GM12878 (cell line): ENCODE measurements around the gene FAM187B. TPM values are rescaled to one million over a fixed set of nuclear protein-coding genes. Genes with fewer than 3 reads are reported as not detected.

Experiments used
- BACH1 ChIP-seq: fragments of 450-650 bp; IDR thresholded peaks from 2 replicates; pipeline ENCODE4 v1.6.1; 2017; ENCODE audit warnings: mild to moderate bottlenecking, borderline replicate concordance
- BMI1 ChIP-seq: fragments of 450-650 bp; IDR thresholded peaks from 2 replicates; pipeline ENCODE4 v1.6.1; 2016; ENCODE audit warnings: mild to moderate bottlenecking, moderate library complexity, borderline replicate concordance
- BRCA1 ChIP-seq: IDR thresholded peaks from 2 replicates; pipeline ENCODE4 v1.6.1; 2011; ENCODE audit warnings: low read depth, low read length, improper control_type of control experiment
- CHD4 ChIP-seq: fragments of 200-600 bp; sonication (generic); IDR thresholded peaks from 2 replicates; pipeline ENCODE4 v1.6.1; 2016; ENCODE audit warnings: mild to moderate bottlenecking
- CREM ChIP-seq: IDR thresholded peaks from 2 replicates; pipeline ENCODE4 v1.6.1; 2014; ENCODE audit warnings: antibody characterized with exemption, low read depth
- DPF2 ChIP-seq: fragments of 450-650 bp; IDR thresholded peaks from 2 replicates; pipeline ENCODE4 v1.6.1; 2017; ENCODE audit warnings: mild to moderate bottlenecking
- EGR1 ChIP-seq, 2 experiments: IDR thresholded peaks; 1 replicate in 1 of 2; 2 replicates in 1 of 2; pipeline ENCODE4 v1.6.1; 2011 to 2012; ENCODE audit warnings: low read depth in 2 of 2, low read length in 2 of 2, borderline replicate concordance in 1 of 2, mild to moderate bottlenecking in 1 of 2, moderate library complexity in 1 of 2
- HSF1 ChIP-seq: fragments of 150-350 bp; IDR thresholded peaks from 2 replicates; pipeline ENCODE4 v1.6.1; 2014; ENCODE audit warnings: mild to moderate bottlenecking, low read depth, low read length
- JUNB ChIP-seq: IDR thresholded peaks from 2 replicates; pipeline ENCODE4 v1.6.1; 2016; ENCODE audit warnings: antibody characterized with exemption, mild to moderate bottlenecking
- LARP7 ChIP-seq: fragments of 450-650 bp; IDR thresholded peaks from 2 replicates; pipeline ENCODE4 v1.6.1; 2017; ENCODE audit warnings: mild to moderate bottlenecking
- MXI1 ChIP-seq: fragments of 150-350 bp; IDR thresholded peaks from 2 replicates; pipeline ENCODE4 v1.6.1; 2011; ENCODE audit warnings: low read depth, mild to moderate bottlenecking, inconsistent platforms, low read length, improper control_type of control experiment
- MYB ChIP-seq: fragments of 150-350 bp; IDR thresholded peaks from 2 replicates; pipeline ENCODE4 v1.6.1; 2014; ENCODE audit warnings: mild to moderate bottlenecking, low read depth, low read length, borderline replicate concordance
- NR2C1 ChIP-seq: fragments of 450-650 bp; IDR thresholded peaks from 2 replicates; pipeline ENCODE4 v1.6.1; 2017; ENCODE audit warnings: antibody characterized with exemption, mild to moderate bottlenecking, moderate library complexity
- NR2F1 ChIP-seq: fragments of 450-650 bp; conservative IDR thresholded peaks from 2 replicates; pipeline ENCODE4 v1.6.1; 2017; ENCODE audit warnings: mild to moderate bottlenecking
- POU2F2 ChIP-seq: IDR thresholded peaks from 3 replicates; pipeline ENCODE4 v1.6.1; 2011; ENCODE audit warnings: low read depth, mild to moderate bottlenecking, low read length, borderline replicate concordance
- RCOR1 ChIP-seq: conservative IDR thresholded peaks from 2 replicates; pipeline ENCODE4 v1.6.1; 2012; ENCODE audit warnings: low read depth, low read length, improper control_type of control experiment
- SKIL ChIP-seq: fragments of 450-650 bp; IDR thresholded peaks from 2 replicates; pipeline ENCODE4 v1.6.1; 2017; ENCODE audit warnings: mild to moderate bottlenecking, low read depth, inconsistent platforms; ENCODE audit not compliant: poor library complexity, severe bottlenecking
- TCF12 ChIP-seq: IDR thresholded peaks from 2 replicates; pipeline ENCODE4 v1.6.1; 2011; ENCODE audit warnings: low read depth, mild to moderate bottlenecking, low read length
- TCF3 ChIP-seq: IDR thresholded peaks from 2 replicates; pipeline ENCODE4 v1.6.1; 2012; ENCODE audit warnings: low read depth, mild to moderate bottlenecking, low read length, borderline replicate concordance; ENCODE audit not compliant: insufficient read depth
- USF2 ChIP-seq: IDR thresholded peaks from 2 replicates; pipeline ENCODE4 v1.6.1; 2011; ENCODE audit warnings: low read depth, low read length, improper control_type of control experiment, borderline replicate concordance
- YY1 ChIP-seq: IDR thresholded peaks from 2 replicates; pipeline ENCODE4 v1.6.1; 2011; ENCODE audit warnings: low read depth, mild to moderate bottlenecking, low read length
- ZNF217 ChIP-seq: fragments of 450-650 bp; IDR thresholded peaks from 2 replicates; pipeline ENCODE4 v1.6.1; 2017; ENCODE audit warnings: antibody characterized with exemption, mild to moderate bottlenecking
- ZNF24 ChIP-seq: fragments of 450-650 bp; IDR thresholded peaks from 2 replicates; pipeline ENCODE4 v1.6.1; 2017; ENCODE audit warnings: antibody characterized with exemption, mild to moderate bottlenecking
- ZNF622 ChIP-seq: fragments of 450-650 bp; IDR thresholded peaks from 2 replicates; pipeline ENCODE4 v1.6.1; 2017; ENCODE audit warnings: mild to moderate bottlenecking, inconsistent platforms
- polyA plus RNA-seq, 11 experiments: library from polyadenylated mRNA; depleted of rRNA in 4 of 11; unstranded in 6 of 11; stranded (reverse) in 5 of 11; fragments of >200 nt; fragmentation: Nextera tagmentation in 4 of 11; fragmentation: Illumina TruSeq in 1 of 11; extraction: Ambion mirVana in 4 of 11; extraction: Trizol in 1 of 11; gene quantifications; 1 replicate in 1 of 11; 2 replicates in 10 of 11; pipeline versions ENCODE4 v1.2.1 to v1.2.3, GENCODE V29; 2011 to 2016; ENCODE audit warnings: inconsistent platforms in 2 of 11, missing spikeins in 2 of 11, low read depth in 1 of 11
- total RNA-seq, 4 experiments: library from RNA; depleted of rRNA in 3 of 4; stranded (reverse); fragments of >200 nt in 3 of 4; fragmentation: Illumina TruSeq in 1 of 4; extraction: Trizol in 1 of 4; gene quantifications; 2 replicates each; pipeline versions ENCODE4 v1.2.1 to v1.2.3, GENCODE V29; 2013 to 2021
- TF ChIP-seq, protein P1 (sequence below): fragments of 450-650 bp; IDR thresholded peaks from 2 replicates; pipeline ENCODE4 v1.6.1; 2016; ENCODE audit warnings: mild to moderate bottlenecking

FAM187B gene
- total and polyA plus RNA-seq, 10 of the 15 experiments (the other 5 are each of a cell fraction or from before 2014, with no cell fraction given), result 0.05 TPM; not detected in 9

DNA sequence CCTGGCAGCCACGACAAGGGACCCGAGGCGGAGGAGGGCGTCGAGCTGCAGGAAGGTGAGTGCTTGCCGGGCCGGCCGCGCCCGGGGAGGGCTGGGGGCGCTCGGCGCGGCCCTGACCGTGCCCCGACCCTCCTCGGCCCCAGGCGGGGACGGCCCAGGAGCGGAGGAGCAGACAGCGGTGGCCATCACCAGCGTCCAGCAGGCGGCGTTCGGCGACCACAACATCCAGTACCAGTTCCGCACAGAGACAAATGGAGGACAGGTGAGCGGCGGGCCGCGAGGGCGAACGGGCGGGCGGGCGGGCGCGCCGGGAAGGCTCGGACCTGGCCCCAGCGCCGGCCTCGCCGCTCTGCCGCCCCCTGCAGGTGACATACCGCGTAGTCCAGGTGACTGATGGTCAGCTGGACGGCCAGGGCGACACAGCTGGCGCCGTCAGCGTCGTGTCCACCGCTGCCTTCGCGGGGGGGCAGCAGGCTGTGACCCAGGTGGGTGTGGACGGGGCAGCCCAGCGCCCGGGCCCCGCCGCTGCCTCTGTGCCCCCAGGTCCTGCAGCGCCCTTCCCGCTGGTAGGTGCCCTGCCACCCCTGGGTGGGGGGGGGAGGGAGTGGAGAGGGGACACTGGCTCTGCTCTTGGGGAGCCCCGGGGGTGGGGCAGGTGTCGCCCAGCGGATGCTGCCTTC, 41.0 kb upstream of the FAM187B start (continued):
- no peak for TF ChIP-seq EGR1 (IDR thresholded peaks at IDR 0.05; ENCODE audit: borderline replicate concordance in 1 of 2, low read depth in 2 of 2, low read length in 2 of 2)
- TF ChIP-seq YY1, result peak; percentile 61; the same call in 1 of the 2 replicates
- TF ChIP-seq CHD4, result no peak
- 0 out of 2 replicates have a peak, but pooled peaks have one; percentile 51 for TF ChIP-seq DPF2
- TF ChIP-seq HSF1, result no peak
- peak; percentile 42; the same call in 1 of the 2 replicates for TF ChIP-seq CREM
- TF ChIP-seq, protein P1, sequence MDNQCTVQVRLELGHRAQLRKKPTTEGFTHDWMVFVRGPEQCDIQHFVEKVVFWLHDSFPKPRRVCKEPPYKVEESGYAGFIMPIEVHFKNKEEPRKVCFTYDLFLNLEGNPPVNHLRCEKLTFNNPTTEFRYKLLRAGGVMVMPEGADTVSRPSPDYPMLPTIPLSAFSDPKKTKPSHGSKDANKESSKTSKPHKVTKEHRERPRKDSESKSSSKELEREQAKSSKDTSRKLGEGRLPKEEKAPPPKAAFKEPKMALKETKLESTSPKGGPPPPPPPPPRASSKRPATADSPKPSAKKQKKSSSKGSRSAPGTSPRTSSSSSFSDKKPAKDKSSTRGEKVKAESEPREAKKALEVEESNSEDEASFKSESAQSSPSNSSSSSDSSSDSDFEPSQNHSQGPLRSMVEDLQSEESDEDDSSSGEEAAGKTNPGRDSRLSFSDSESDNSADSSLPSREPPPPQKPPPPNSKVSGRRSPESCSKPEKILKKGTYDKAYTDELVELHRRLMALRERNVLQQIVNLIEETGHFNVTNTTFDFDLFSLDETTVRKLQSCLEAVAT, result no peak
- TF ChIP-seq NR2F1, result peak; percentile 72
- no peak for TF ChIP-seq MYB
- TF ChIP-seq RCOR1, result no peak
- no peak for TF ChIP-seq BRCA1
- TF ChIP-seq USF2, result no peak
- no peak for TF ChIP-seq SKIL
- TF ChIP-seq BMI1, result no peak
- peak; percentile 35; the same call in 1 of the 3 replicates for TF ChIP-seq POU2F2
- peak; percentile 45 for TF ChIP-seq BACH1
- TF ChIP-seq ZNF24, result no peak
- no peak for TF ChIP-seq MXI1
- peak; percentile 57; the same call in 1 of the 2 replicates for TF ChIP-seq TCF12
- TF ChIP-seq JUNB, result no peak
- no peak for TF ChIP-seq NR2C1
- peak; percentile 65 for TF ChIP-seq LARP7
- TF ChIP-seq ZNF217, result no peak
- TF ChIP-seq ZNF622, result no peak
- TF ChIP-seq TCF3, result peak; percentile 55; the same call in 1 of the 2 replicates
